ENCODE measurements around the gene RAB14.

The RAB14 gene

GRCh38 chr9:121150188-121150587, 51.5 kb downstream of the RAB14 start:
- TF ChIP-seq GABPA (IDR thresholded peaks at IDR 0.05; ENCODE audit: low read depth), result no peak
- Histone ChIP-seq H3K4me3 (replicated peaks; ENCODE audit: insufficient read depth, low read length) (no peak overlapping the region), H3K27me3 (ENCODE audit: insufficient read depth, poor library complexity, severe bottlenecking) (no peaks in the 10 kb centered on the region), H3K27ac (replicated peaks) (no peak overlapping the region)
- no peak for DNase-seq (ENCODE audit: low read depth in 1 of 2, low spot score in 1 of 2)

- Histone ChIP-seq H3K4me3 (replicated peaks; ENCODE audit: insufficient read depth, low read length) (no peak overlapping the region), H3K27me3 (ENCODE audit: insufficient read depth, poor library complexity, severe bottlenecking) (no peaks in the 10 kb centered on the region), H3K27ac (replicated peaks) (no peak overlapping the region)
- TF ChIP-seq SPI1 (IDR thresholded peaks at IDR 0.05; ENCODE audit: borderline replicate concordance, low read depth) (no peak), CTCF (IDR thresholded peaks at IDR 0.05; ENCODE audit: insufficient read depth, low read length) (no peak), GABPA (IDR thresholded peaks at IDR 0.05; ENCODE audit: low read depth) (no peak), POLR2AphosphoS5 (IDR thresholded peaks at IDR 0.05; ENCODE audit: low read depth) (no peak)
- TF ChIP-seq, protein P1, sequence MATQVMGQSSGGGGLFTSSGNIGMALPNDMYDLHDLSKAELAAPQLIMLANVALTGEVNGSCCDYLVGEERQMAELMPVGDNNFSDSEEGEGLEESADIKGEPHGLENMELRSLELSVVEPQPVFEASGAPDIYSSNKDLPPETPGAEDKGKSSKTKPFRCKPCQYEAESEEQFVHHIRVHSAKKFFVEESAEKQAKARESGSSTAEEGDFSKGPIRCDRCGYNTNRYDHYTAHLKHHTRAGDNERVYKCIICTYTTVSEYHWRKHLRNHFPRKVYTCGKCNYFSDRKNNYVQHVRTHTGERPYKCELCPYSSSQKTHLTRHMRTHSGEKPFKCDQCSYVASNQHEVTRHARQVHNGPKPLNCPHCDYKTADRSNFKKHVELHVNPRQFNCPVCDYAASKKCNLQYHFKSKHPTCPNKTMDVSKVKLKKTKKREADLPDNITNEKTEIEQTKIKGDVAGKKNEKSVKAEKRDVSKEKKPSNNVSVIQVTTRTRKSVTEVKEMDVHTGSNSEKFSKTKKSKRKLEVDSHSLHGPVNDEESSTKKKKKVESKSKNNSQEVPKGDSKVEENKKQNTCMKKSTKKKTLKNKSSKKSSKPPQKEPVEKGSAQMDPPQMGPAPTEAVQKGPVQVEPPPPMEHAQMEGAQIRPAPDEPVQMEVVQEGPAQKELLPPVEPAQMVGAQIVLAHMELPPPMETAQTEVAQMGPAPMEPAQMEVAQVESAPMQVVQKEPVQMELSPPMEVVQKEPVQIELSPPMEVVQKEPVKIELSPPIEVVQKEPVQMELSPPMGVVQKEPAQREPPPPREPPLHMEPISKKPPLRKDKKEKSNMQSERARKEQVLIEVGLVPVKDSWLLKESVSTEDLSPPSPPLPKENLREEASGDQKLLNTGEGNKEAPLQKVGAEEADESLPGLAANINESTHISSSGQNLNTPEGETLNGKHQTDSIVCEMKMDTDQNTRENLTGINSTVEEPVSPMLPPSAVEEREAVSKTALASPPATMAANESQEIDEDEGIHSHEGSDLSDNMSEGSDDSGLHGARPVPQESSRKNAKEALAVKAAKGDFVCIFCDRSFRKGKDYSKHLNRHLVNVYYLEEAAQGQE (IDR thresholded peaks at IDR 0.05; ENCODE audit: insufficient replicate concordance, low read depth), result no peak
- DNase-seq (ENCODE audit: low read depth in 1 of 2, low spot score in 1 of 2), result no peak
Observed at GRCh38 chr9:121144482-121144881, 57.2 kb downstream of the RAB14 start.

DNA sequence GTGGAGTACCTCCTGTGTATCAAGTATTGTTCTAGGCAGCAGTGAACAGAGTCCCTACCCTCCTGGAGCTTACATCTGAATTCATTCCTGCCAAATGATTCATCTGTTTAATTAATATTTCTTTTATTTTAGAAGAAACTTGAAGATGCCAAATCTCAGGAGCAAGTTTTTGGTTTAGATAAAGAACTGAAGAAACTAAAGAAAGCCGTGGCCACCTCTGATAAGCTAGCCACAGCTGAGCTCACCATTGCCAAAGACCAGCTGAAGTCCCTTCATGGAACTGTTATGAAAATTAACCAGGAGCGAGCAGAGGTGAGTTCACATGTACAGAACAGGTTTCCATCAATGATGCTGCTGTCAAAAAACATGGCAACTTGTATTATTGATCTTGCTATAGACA, 57.9 kb downstream of the RAB14 start:
- no peak for DNase-seq (ENCODE audit: low read depth in 1 of 2, low spot score in 1 of 2)
- no peak for TF ChIP-seq SPI1 (IDR thresholded peaks at IDR 0.05; ENCODE audit: borderline replicate concordance, low read depth)
- TF ChIP-seq, protein P1 (IDR thresholded peaks at IDR 0.05; ENCODE audit: insufficient replicate concordance, low read depth), result no peak
- TF ChIP-seq CTCF (IDR thresholded peaks at IDR 0.05; ENCODE audit: insufficient read depth, low read length), result no peak
- TF ChIP-seq GABPA (IDR thresholded peaks at IDR 0.05; ENCODE audit: low read depth), result no peak
- TF ChIP-seq POLR2AphosphoS5 (IDR thresholded peaks at IDR 0.05; ENCODE audit: low read depth), result no peak
- Histone ChIP-seq H3K27me3 (ENCODE audit: insufficient read depth, poor library complexity, severe bottlenecking) (no peaks in the 10 kb centered on the region), H3K27ac (replicated peaks) (no peak overlapping the region), H3K4me3 (replicated peaks; ENCODE audit: insufficient read depth, low read length) (no peak overlapping the region)

- Histone ChIP-seq H3K27ac (replicated peaks) (no peak overlapping the region), H3K4me3 (replicated peaks; ENCODE audit: insufficient read depth, low read length) (no peak overlapping the region), H3K27me3 (ENCODE audit: insufficient read depth, poor library complexity, severe bottlenecking) (no peaks in the 10 kb centered on the region)
- no peak for TF ChIP-seq POLR2AphosphoS5 (IDR thresholded peaks at IDR 0.05; ENCODE audit: low read depth)
- no peak for TF ChIP-seq CTCF (IDR thresholded peaks at IDR 0.05; ENCODE audit: insufficient read depth, low read length)
- no peak for TF ChIP-seq SPI1 (IDR thresholded peaks at IDR 0.05; ENCODE audit: borderline replicate concordance, low read depth)
- TF ChIP-seq GABPA (IDR thresholded peaks at IDR 0.05; ENCODE audit: low read depth), result no peak
- TF ChIP-seq, protein P1 (IDR thresholded peaks at IDR 0.05; ENCODE audit: insufficient replicate concordance, low read depth), result no peak
- no peak for DNase-seq (ENCODE audit: low read depth in 1 of 2, low spot score in 1 of 2)
Observed at GRCh38 chr9:121141706-121142105, 60.0 kb downstream of the RAB14 start.

Data from HL-60 (cell line).